ENCODE measurements around the gene PXDN. TPM values are rescaled to one million over a fixed set of nuclear protein-coding genes. Genes with fewer than 3 reads are reported as not detected.
"Not testable (repeated sequence)": the region's sequence is repeated elsewhere in the genome, so short reads cannot be mapped to it uniquely, and the experiment has no call there.

PXDN gene
- total RNA-seq, 8 experiments from 2014 or later, result 0.46 to 80.9 (median 45.0) TPM

DNA sequence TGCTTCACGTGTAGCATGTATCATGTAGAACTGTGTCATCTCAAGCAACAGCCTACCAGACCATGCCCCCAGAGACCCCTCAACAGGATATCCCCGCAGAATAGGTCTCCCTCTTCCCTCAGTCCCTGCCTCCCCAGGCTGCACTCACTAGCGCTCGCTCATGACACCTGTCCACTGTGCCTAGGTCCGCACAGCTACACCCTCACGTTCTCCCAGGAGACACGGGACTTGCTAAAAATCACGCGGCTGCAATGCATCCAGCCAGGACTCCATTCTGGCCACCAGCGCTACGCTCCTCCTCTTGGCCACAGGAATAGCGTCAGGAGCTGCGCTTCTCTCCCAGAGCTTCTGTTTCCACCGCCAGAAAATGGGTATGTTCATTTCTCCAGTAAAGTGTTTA, 2.5 kb downstream of the PXDN start:
- Histone ChIP-seq H3K27ac (no peak overlapping the region), H3K4me3 (no peak overlapping the region)
- 83 to 100% (median 100%) methylated on average over 1 to 5 of the region's 14 CpGs; no CpG with 5 or more reads in 3 of the 10 experiments for WGBS, 10 experiments

GRCh38 chr2:1740716-1741589, 3.4 kb downstream of the PXDN start:
- in situ Hi-C loops (cut with MboI; ENCODE audit: low pct_unique_long_range_greater_than_20kb in 2 of 9, low sequenced_read_pairs in 9 of 9, unreplicated experiment in 9 of 9), result no loop called here
- Histone ChIP-seq H3K4me3 (no peak overlapping the region), H3K4me1 (replicated peaks in 1 of 2) (peaks cover 9 to 10% of the 10 kb centered on the region in 2 donors), H3K27ac (no peak overlapping the region)
- WGBS, 10 experiments, result 10 to 100% (median 80%) methylated on average over 1 to 12 of the region's 24 CpGs; no CpG with 5 or more reads in 1 of the 10 experiments
- no peak for ATAC-seq (replicated peaks in 6 of 8)

More for the DNA sequence above, 2.5 kb downstream of the PXDN start:
- no peak for ATAC-seq (replicated peaks in 6 of 8)
- in situ Hi-C loops (cut with MboI; ENCODE audit: low pct_unique_long_range_greater_than_20kb in 2 of 9, low sequenced_read_pairs in 9 of 9, unreplicated experiment in 9 of 9), result no loop called here
- peaks cover 9 to 10% of the 10 kb centered on the region in 2 donors for H3K4me1 ChIP-seq (replicated peaks in 1 of 2)

DNA sequence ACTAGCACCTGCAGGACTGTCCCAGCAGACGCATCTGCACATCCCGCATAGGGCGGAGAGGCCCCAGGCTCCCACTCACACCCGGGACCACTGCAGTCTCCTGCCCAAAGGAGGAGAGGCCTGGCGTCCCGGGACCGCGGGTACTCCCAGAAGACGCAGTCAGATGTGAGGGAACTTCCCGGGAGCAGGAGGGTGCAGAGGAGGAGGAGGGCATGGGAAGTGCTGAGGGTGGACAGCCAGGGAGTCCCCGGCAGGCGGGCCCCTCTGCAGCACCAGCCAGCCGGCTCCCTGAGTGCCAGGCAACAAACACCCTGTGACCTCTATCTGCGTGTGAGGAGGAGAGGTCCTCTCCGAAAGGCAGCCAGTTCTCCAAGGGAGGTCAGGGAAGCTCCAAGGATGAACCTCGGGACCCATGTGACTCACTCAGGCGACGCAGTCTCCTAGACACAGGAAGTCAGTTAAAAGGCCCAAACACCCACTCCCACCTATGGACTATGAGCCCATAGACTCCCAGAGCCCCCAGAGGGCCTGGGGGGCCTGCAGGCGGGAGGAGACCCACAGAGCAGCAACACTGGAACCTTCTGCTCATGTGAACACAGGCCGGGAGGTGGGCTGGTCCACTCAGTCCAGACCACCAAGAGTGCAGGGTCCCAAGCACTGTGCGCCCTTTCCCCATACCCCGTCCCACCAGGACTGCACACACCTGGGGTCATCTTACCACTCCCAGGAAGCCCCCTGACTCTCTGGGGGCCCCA, 4.2 kb downstream of the PXDN start:
- in situ Hi-C loops (cut with MboI; ENCODE audit: low pct_unique_long_range_greater_than_20kb in 2 of 9, low sequenced_read_pairs in 9 of 9, unreplicated experiment in 9 of 9), result no loop called here
- no peak for ATAC-seq (replicated peaks in 6 of 8)

DNA sequence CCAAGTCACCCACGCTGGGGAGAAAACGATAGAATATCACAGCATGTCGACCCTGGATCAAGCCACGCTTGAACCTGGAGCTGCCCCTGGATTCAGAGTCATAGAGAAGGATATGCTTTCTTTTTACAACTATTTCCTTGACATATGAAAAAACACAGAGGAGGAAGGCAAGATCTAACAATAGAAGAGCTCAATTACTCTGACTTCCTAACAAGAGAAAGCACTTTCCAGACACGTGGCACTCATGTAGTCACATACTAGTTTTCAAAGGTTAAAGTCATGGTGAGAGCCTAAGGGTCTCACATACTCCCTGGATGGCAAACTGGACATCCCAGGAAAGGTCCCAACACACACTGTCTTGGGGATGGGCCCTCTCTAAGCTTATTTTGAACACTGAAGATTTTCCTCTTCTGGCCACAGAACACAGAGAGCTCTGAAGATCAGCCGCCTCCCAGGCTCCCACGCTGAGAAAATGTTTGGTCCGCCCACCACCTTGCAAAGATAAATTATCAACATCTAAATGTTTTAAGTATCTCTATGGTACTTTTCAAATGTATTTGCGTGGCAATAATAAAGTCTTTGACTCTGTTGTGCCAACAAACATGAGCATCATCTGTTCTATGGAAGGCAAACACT, 4.9 kb downstream of the PXDN start:
- in situ Hi-C loops (cut with MboI; ENCODE audit: low pct_unique_long_range_greater_than_20kb in 2 of 9, low sequenced_read_pairs in 9 of 9, unreplicated experiment in 9 of 9), result no loop called here
- peaks cover 5 to 7% of the 10 kb centered on the region in 2 donors for H3K4me1 ChIP-seq (replicated peaks in 1 of 2)

More for the DNA sequence above, 4.2 kb downstream of the PXDN start:
- Histone ChIP-seq H3K4me1 (replicated peaks in 1 of 2) (peaks cover 9 to 10% of the 10 kb centered on the region in 2 donors), H3K4me3 (no peak overlapping the region), H3K27ac (no peak overlapping the region)
- WGBS, 10 experiments, result 90 to 100% (median 100%) methylated on average over 1 to 11 of the region's 22 CpGs; no CpG with 5 or more reads in 6 of the 10 experiments

GRCh38 chr2:1738646-1739302, 5.5 kb downstream of the PXDN start:
- Histone ChIP-seq H3K4me1 (replicated peaks in 1 of 2) (peaks cover 5 to 7% of the 10 kb centered on the region in 2 donors), H3K27ac (no peak overlapping the region), H3K4me3 (no peak overlapping the region)
- 0 to 100% (median 93%) methylated on average over 1 to 11 of the region's 19 CpGs; no CpG with 5 or more reads in 2 of the 10 experiments for WGBS, 10 experiments
- in situ Hi-C loops (cut with MboI; ENCODE audit: low pct_unique_long_range_greater_than_20kb in 2 of 9, low sequenced_read_pairs in 9 of 9, unreplicated experiment in 9 of 9), result no loop called here
- no peak for ATAC-seq (replicated peaks in 6 of 8)

More for the DNA sequence above, 4.9 kb downstream of the PXDN start:
- WGBS, 10 experiments, result 57 to 100% (median 98%) methylated on average over 1 to 9 of the region's 9 CpGs; no CpG with 5 or more reads in 1 of the 10 experiments
- Histone ChIP-seq H3K4me3 (no peak overlapping the region), H3K27ac (no peak overlapping the region)
- ATAC-seq (replicated peaks in 6 of 8), result no peak

DNA sequence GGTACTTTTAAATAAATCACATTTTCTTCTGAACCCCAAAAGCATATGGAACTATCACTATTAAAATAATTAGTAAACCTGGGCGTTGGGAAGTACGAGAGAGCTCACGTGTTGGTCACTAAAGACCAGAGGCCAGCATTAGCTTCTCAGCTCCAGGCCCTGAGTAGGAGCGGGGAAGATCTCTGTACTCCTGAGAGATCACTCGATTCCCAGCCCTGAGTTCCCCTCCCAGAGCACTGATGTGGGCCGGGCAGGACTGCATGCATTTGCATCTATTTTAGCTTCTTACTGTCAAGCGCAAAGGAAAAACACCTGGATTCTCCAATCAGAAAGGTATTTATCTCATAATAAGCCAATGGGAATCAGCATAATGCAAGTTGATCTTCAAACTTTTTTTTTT, 6.2 kb downstream of the PXDN start:
- Histone ChIP-seq H3K4me1 (replicated peaks in 1 of 2) (peaks cover 5 to 7% of the 10 kb centered on the region in 2 donors), H3K4me3 (no peak overlapping the region), H3K27ac (no peak overlapping the region)
- in situ Hi-C loops (cut with MboI; ENCODE audit: low pct_unique_long_range_greater_than_20kb in 2 of 9, low sequenced_read_pairs in 9 of 9, unreplicated experiment in 9 of 9), result no loop called here
- WGBS, 10 experiments, result 36 to 100% (median 84%) methylated on average over 2 to 7 of the region's 7 CpGs; no CpG with 5 or more reads in 3 of the 10 experiments
- no peak for ATAC-seq (replicated peaks in 6 of 8)

DNA sequence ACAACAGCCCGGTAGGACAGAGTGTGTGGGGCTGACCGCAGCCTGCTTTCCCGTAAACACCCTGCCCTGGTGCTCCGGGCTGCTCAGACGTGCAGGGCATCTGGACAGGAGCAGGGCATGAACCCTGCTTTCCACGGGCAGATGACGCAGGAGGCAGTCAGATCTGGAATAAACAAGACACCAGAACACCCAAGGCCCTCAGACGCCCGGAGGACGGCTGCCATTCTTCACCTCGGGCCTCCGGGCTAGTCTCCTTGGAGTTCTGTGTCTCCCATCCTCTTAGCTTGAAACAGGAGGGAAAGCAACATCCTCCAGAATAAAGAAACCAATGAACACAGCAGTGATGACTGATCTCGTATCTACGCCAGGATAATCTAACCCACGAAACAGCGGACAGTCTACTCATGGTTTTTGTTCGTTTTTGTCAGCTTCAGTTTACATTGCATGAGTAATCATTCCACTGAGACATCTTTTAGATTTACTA, 7.3 kb downstream of the PXDN start:
- H3K27ac ChIP-seq, result no peak overlapping the region
- WGBS, 10 experiments, result 27 to 98% (median 92%) methylated on average over 3 to 13 of the region's 17 CpGs; no CpG with 5 or more reads in 2 of the 10 experiments
- H3K4me1 ChIP-seq (replicated peaks in 1 of 2), result peaks cover 8 to 9% of the 10 kb centered on the region in 2 donors

DNA sequence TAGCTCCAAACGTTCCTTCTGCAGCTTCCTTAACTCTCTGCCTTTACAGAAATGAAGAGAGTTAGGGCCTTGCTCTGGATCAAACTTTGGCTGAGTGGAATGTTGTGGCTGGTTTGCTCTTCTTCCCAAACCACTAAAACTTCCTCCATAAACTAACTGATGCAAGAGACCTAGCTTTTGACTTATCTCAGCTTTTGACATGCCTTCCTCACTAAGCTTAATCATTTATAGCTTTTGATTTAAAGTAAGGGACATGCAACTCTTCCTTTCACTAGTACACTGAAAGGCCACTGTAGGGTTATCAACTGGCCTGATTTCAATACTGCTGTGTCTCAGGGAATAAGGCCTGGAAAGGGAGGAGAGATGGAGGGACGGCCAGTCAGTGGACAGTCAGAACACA, 8.3 kb downstream of the PXDN start:
- Histone ChIP-seq H3K27ac (no peak overlapping the region), H3K4me1 (replicated peaks in 1 of 2) (peaks cover 15 to 18% of the 10 kb centered on the region in 2 donors), H3K4me3 (no peak overlapping the region)
- in situ Hi-C loops (cut with MboI; ENCODE audit: low pct_unique_long_range_greater_than_20kb in 2 of 9, low sequenced_read_pairs in 9 of 9, unreplicated experiment in 9 of 9), result no loop called here
- no peak for ATAC-seq (replicated peaks in 6 of 8)
- WGBS, 10 experiments, result 0 to 100% (median 71%) methylated on average over 1 to 2 of the region's 2 CpGs; no CpG with 5 or more reads in 1 of the 10 experiments

More for the DNA sequence above, 7.3 kb downstream of the PXDN start:
- in situ Hi-C loops (cut with MboI; ENCODE audit: low pct_unique_long_range_greater_than_20kb in 2 of 9, low sequenced_read_pairs in 9 of 9, unreplicated experiment in 9 of 9), result no loop called here
- no peak overlapping the region for H3K4me3 ChIP-seq
- ATAC-seq (replicated peaks in 6 of 8), result no peak

GRCh38 chr2:1733298-1733697, 11.0 kb downstream of the PXDN start:
- H3K27ac ChIP-seq; H3K4me3 ChIP-seq; in situ Hi-C loops (cut with MboI; ENCODE audit: low pct_unique_long_range_greater_than_20kb in 2 of 9, low sequenced_read_pairs in 9 of 9, unreplicated experiment in 9 of 9); ATAC-seq (replicated peaks in 6 of 8): not testable (repeated sequence)
- peaks cover 42 to 45% of the 10 kb centered on the region in 2 donors for H3K4me1 ChIP-seq (replicated peaks in 1 of 2)
- 60 to 98% (median 90%) methylated on average over 1 to 18 of the region's 19 CpGs; no CpG with 5 or more reads in 2 of the 10 experiments for WGBS, 10 experiments

DNA sequence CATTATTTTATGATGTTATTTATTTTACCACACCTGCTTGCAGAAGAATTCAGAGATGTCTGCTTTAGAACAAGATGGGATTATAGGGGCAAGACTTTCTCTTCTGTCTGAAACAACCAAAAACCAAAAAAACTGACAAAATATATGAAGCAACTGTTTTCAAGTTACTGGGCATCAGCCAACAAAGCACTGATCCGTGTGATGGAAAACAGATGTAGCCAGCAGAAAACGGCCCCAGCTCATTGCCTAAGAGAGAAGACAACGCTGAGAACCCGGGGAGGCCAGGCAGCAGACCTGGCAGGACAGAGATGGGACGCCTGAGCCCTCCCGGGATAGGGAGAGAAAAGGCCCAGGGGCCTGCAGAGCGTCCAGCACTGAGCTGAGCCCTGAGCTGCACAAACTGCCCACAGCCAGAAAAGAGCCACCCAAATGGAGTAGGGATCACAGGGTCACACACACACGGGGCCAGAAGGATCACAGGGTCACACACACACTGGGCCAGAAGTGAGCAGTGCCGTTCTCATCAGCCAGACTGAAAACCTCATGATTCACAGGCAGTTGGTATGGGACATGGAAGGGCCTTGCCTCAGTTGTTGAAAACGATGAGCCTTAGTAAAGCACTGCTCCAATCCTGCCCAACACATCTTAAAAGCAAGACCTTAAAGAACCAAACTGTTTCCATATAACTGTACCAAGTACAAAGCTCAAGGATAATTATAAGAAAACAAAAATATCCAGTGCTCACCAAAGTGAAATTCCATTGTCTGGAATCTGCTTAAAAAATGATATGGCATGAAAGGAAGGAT, 12.1 kb downstream of the PXDN start:
- WGBS, 10 experiments, result 0 to 60% (median 17%) methylated on average over 1 to 6 of the region's 10 CpGs
- H3K4me3 ChIP-seq, result no peak overlapping the region
- H3K4me1 ChIP-seq (replicated peaks in 1 of 2), result peaks cover 45 to 46% of the 10 kb centered on the region in 2 donors
- ATAC-seq (replicated peaks in 6 of 8), result peak in 5 of 8 experiments; percentile 9 to 40 (median 20)
- peak overlapping the region; percentile 15 to 44 for H3K27ac ChIP-seq
- in situ Hi-C loops (cut with MboI; ENCODE audit: low pct_unique_long_range_greater_than_20kb in 2 of 9, low sequenced_read_pairs in 9 of 9, unreplicated experiment in 9 of 9), result no loop called here

- Histone ChIP-seq H3K4me1 (replicated peaks in 1 of 2) (peaks cover 45 to 46% of the 10 kb centered on the region in 2 donors), H3K4me3 (no peak overlapping the region), H3K27ac (peak overlapping the region; percentile 15 to 53)
- peak in 6 of 8 experiments; percentile 25 to 76 (median 56) for ATAC-seq (replicated peaks in 6 of 8)
- WGBS, 10 experiments, result 0 to 73% (median 40%) methylated on average over 1 to 5 of the region's 8 CpGs; no CpG with 5 or more reads in 2 of the 10 experiments
- in situ Hi-C loops (cut with MboI; ENCODE audit: low pct_unique_long_range_greater_than_20kb in 2 of 9, low sequenced_read_pairs in 9 of 9, unreplicated experiment in 9 of 9), result no loop called here
Measured at GRCh38 chr2:1731447-1731962, 12.8 kb downstream of the PXDN start.
